Measurements from ENCODE around the gene LRIG1. TPM values are rescaled to one million over a fixed set of nuclear protein-coding genes. Genes with fewer than 3 reads are reported as not detected.
A peak's percentile ranks its signal among the peaks of the same experiment; 100 is the strongest.

LRIG1 gene
- total and polyA plus RNA-seq, 2 of the 8 experiments (the other 6 are each of a cell fraction or from before 2014, with no cell fraction given) = 78.1 to 88.7 TPM

DNA sequence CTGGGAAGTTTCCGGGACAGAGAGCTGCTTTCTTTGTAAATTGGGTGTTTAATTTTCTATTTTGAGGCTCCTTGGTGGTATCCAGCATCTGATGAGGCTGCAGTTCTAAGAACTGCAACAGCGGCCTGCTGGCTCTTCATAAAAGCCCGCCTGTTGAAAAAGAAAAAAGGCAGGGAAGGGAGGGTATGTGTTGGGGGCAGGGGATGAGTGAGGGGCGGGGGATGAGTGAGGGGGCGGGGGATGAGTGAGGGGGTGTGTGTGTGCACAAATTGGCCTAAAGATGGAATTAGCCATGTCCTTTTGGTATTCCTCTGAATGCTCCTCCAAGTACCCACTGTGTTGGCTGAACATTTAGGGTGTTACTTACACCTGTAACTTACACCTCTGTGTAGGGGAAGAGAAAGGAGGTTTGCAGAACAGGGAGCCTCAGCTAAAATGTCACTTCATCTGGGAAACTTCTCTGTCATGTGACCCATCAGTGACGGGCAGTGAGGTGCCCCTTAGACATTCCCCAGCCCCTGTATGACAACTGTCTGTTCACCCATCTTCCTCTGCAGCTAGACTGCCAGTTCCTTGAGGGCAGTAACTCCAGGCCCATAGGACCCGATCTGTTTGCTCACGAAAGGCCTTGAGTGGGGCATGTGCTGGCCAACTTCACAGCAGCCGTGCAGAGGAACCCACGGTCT lies 57.6 kb downstream of the LRIG1 start:
- 0 out of 2 replicates have a peak overlapping the region, but pooled peaks have one; percentile 82 for H2AK5ac ChIP-seq (ENCODE audit: low read depth, low read length)
- H3K4ac ChIP-seq (replicated peaks; ENCODE audit: insufficient read length, low read depth, low read length) = no peak overlapping the region
- peak overlapping the region; percentile 92 for H4K91ac ChIP-seq (replicated peaks; ENCODE audit: insufficient read length, low read length)
- H3K27ac ChIP-seq (ENCODE audit: low read depth, low read length) = peak overlapping the region; percentile 65; the same call in 1 of the 2 replicates
- peaks cover 3 to 30% (median 8%) of the 10 kb centered on the region in 4 experiments; a peak in 5 of 8 replicates for H3K36me3 ChIP-seq (ENCODE audit: control insufficient read depth in 2 of 4, insufficient read depth in 4 of 4, low read length in 3 of 4)
- peak overlapping the region in 2 of 4 experiments; percentile 3 to 49; a peak in 3 of 8 replicates for H3K4me3 ChIP-seq (ENCODE audit: extremely low read depth in 1 of 4, insufficient read depth in 2 of 4, low read depth in 3 of 4, low read length in 4 of 4)
- H2BK120ac ChIP-seq (replicated peaks; ENCODE audit: low read depth, low read length) = peak overlapping the region; percentile 76
- H3K27me3 ChIP-seq (replicated peaks in 1 of 4; ENCODE audit: control insufficient read depth in 3 of 4, extremely low read depth in 1 of 4, insufficient read depth in 3 of 4, low read length in 3 of 4) = no peaks in the 10 kb centered on the region
- no peak overlapping the region for H3K14ac ChIP-seq (ENCODE audit: insufficient read length)
- DNase-seq (ENCODE audit: low read depth in 1 of 2, low spot score in 2 of 2) (no peak), FAIRE-seq (no peak)
- peaks cover 9 to 80% of the 10 kb centered on the region in 2 experiments for H3K79me2 ChIP-seq (ENCODE audit: control insufficient read depth in 1 of 2, insufficient read depth in 2 of 2, low read length in 2 of 2)
- 0 out of 2 replicates have a peak overlapping the region, but pooled peaks have one; percentile 50 for H2BK15ac ChIP-seq (ENCODE audit: low read length)
- CTCF ChIA-PET (ENCODE audit: partially characterized antibody) = interaction anchor here (0.8 to 4.4 kb wide), 7 partner anchors 11 to 189 kb away, joined by 3 to 25 read pairs (median 3); no protein-coding TSS in a partner anchor
- 48% methylated on average over 8 of the region's 10 CpGs; no CpG with 5 or more reads in 1 of the 2 experiments for WGBS, 2 experiments (ENCODE audit: extremely low coverage in 1 of 2, insufficient coverage in 1 of 2, insufficient read length in 1 of 2, insufficient replicate concordance in 2 of 2, low coverage in 1 of 2, low lambda C conversion rate in 2 of 2, missing lambda C conversion rate in 1 of 2)
- peak overlapping the region; percentile 9 for H4K5ac ChIP-seq (ENCODE audit: insufficient read length, low read depth, low read length)
- H3K23me2 ChIP-seq (ENCODE audit: low read depth, low read length) = no peaks in the 10 kb centered on the region
- peak overlapping the region; percentile 82 for H3K18ac ChIP-seq (ENCODE audit: extremely low read depth, low read length)
- POLR2A ChIA-PET (ENCODE audit: partially characterized antibody) = interaction anchor here (1.0 to 5.6 kb wide), 15 partner anchors 11 to 367 kb away, joined by 3 to 51 read pairs (median 3); no protein-coding TSS in a partner anchor
- H3K9ac ChIP-seq (replicated peaks in 1 of 4; ENCODE audit: extremely low read depth in 1 of 4, low read depth in 3 of 4, low read length in 3 of 4) = peak overlapping the region in 3 of 4 experiments; percentile 27 to 50 (median 34); a peak in 5 of 7 replicates
- peak overlapping the region; percentile 94; the same call in 1 of the 2 replicates for H2BK5ac ChIP-seq (ENCODE audit: low read depth, low read length)
- peak overlapping the region; percentile 10; the same call in 1 of the 2 replicates for H2BK12ac ChIP-seq (ENCODE audit: low read depth, low read length)
- TF ChIP-seq SP4 (IDR thresholded peaks at IDR 0.05; ENCODE audit: low read length) (no peak), POLR2AphosphoS5 (IDR thresholded peaks at IDR 0.05; ENCODE audit: low read depth, low read length) (peak; percentile 71; the same call in 1 of the 2 replicates), POLR2A (IDR thresholded peaks at IDR 0.05; ENCODE audit: control extremely low read depth in 1 of 2, low read depth in 2 of 2, low read length in 2 of 2) (peak; percentile 4 to 34; a peak in 2 of 3 replicates), NRF1 (IDR thresholded peaks at IDR 0.05; ENCODE audit: low read depth, low read length) (no peak)
- TF ChIP-seq, protein P1, sequence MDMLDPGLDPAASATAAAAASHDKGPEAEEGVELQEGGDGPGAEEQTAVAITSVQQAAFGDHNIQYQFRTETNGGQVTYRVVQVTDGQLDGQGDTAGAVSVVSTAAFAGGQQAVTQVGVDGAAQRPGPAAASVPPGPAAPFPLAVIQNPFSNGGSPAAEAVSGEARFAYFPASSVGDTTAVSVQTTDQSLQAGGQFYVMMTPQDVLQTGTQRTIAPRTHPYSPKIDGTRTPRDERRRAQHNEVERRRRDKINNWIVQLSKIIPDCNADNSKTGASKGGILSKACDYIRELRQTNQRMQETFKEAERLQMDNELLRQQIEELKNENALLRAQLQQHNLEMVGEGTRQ (IDR thresholded peaks at IDR 0.05; ENCODE audit: low read length) = 0 out of 2 replicates have a peak, but pooled peaks have one; percentile 22
- peaks cover 10 to 13% of the 10 kb centered on the region in 2 experiments for H4K20me1 ChIP-seq (replicated peaks in 1 of 2; ENCODE audit: control insufficient read depth in 1 of 2, insufficient read depth in 2 of 2, low read length in 2 of 2)
- no peak overlapping the region for H2AFZ ChIP-seq (ENCODE audit: low read length)
- no peak overlapping the region for H3K56ac ChIP-seq (replicated peaks; ENCODE audit: insufficient read length, low read depth, low read length)
- H3K9me3 ChIP-seq (ENCODE audit: insufficient read depth in 2 of 2, low read depth in 1 of 2, low read length in 1 of 2) = no peaks in the 10 kb centered on the region
- H2BK20ac ChIP-seq (ENCODE audit: low read length) = no peak overlapping the region; the same call in 1 of the 2 replicates
- peak overlapping the region; percentile 61 to 87 for H3K4me2 ChIP-seq (ENCODE audit: insufficient read depth in 1 of 2, low read depth in 2 of 2, low read length in 2 of 2)
- H4K8ac ChIP-seq (ENCODE audit: extremely low read depth, insufficient read depth, low read length) = no peak overlapping the region
- no peak overlapping the region for H3K23ac ChIP-seq (ENCODE audit: insufficient read length)
- peaks cover 22% of the 10 kb centered on the region for H3K79me1 ChIP-seq (ENCODE audit: low read depth, low read length)
- H3K4me1 ChIP-seq (replicated peaks in 1 of 4; ENCODE audit: control insufficient read depth in 3 of 4, insufficient read depth in 4 of 4, low read length in 3 of 4) = peaks cover 38 to 53% (median 39%) of the 10 kb centered on the region in 4 experiments
